ENCODE results near the gene PDCD1.

- TF ChIP-seq CTCF (IDR thresholded peaks at IDR 0.05; ENCODE audit: low read depth, low read length) (no peak), EZH2phosphoT487 (IDR thresholded peaks at IDR 0.05; ENCODE audit: low read depth) (no peak)
Observed at GRCh38 chr2:241808721-241809382, 49.8 kb downstream of the PDCD1 start, which contains the start of gene NEU4.
